IMR-90 (cell line): ENCODE results near the gene MTHFD2.

Experiments used
- BHLHE40 ChIP-seq: fragments of 150-350 bp; IDR thresholded peaks from 2 replicates; pipeline ENCODE4 v1.6.1; 2016; ENCODE audit warnings: mild to moderate bottlenecking, low read depth, low read length
- MXI1 ChIP-seq: IDR thresholded peaks from 2 replicates; pipeline ENCODE4 v1.6.1; 2012; ENCODE audit warnings: low read depth, mild to moderate bottlenecking, low read length, moderate library complexity, borderline replicate concordance
- POLR2A ChIP-seq: IDR thresholded peaks from 2 replicates; pipeline ENCODE4 v1.6.1; 2012; ENCODE audit warnings: mild to moderate bottlenecking, low read depth, low read length
- RFX5 ChIP-seq: IDR thresholded peaks from 2 replicates; pipeline ENCODE4 v1.8.0; 2012; ENCODE audit warnings: low read depth, mild to moderate bottlenecking, low read length, moderate library complexity
- SMC3 ChIP-seq: fragments of 150-350 bp; IDR thresholded peaks from 2 replicates; pipeline ENCODE4 v1.6.1; 2016; ENCODE audit warnings: low read depth, mild to moderate bottlenecking, antibody characterized with exemption, low read length, moderate library complexity
- TF ChIP-seq, protein P1 (sequence below): conservative IDR thresholded peaks from 2 replicates; pipeline ENCODE4 v1.5.1; 2012; ENCODE audit warnings: mild to moderate bottlenecking, low read depth, low read length, improper control_type of control experiment

DNA sequence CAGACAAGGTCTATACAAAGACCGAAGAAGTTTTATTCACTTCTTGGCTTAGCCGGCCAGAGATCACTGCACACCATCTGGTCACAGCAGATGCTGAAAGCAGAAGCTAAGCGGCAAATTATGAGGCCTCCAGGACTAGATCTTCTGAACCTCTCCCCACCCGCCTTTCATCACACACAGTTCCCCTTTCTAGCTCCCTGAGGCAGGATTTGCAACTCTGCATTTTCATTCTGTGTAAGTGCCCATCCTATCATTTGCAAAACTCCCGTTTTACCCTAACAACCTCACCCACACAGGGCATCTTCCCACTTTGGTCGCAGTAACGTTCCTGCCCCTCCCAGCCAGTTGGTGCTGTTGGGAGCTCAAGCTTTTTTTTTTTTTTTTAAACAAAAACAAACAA lies 16.7 kb upstream of the MTHFD2 start:
- TF ChIP-seq RFX5 (no peak), POLR2A (no peak), BHLHE40 (no peak), SMC3 (no peak), MXI1 (no peak)
- TF ChIP-seq, protein P1, sequence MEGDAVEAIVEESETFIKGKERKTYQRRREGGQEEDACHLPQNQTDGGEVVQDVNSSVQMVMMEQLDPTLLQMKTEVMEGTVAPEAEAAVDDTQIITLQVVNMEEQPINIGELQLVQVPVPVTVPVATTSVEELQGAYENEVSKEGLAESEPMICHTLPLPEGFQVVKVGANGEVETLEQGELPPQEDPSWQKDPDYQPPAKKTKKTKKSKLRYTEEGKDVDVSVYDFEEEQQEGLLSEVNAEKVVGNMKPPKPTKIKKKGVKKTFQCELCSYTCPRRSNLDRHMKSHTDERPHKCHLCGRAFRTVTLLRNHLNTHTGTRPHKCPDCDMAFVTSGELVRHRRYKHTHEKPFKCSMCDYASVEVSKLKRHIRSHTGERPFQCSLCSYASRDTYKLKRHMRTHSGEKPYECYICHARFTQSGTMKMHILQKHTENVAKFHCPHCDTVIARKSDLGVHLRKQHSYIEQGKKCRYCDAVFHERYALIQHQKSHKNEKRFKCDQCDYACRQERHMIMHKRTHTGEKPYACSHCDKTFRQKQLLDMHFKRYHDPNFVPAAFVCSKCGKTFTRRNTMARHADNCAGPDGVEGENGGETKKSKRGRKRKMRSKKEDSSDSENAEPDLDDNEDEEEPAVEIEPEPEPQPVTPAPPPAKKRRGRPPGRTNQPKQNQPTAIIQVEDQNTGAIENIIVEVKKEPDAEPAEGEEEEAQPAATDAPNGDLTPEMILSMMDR, result no peak
